ENCODE data around the gene VWA5A. TPM values are rescaled to one million over a fixed set of nuclear protein-coding genes. Genes with fewer than 3 reads are reported as not detected.
"Not testable (repeated sequence)": the region's sequence is repeated elsewhere in the genome, so short reads cannot be mapped to it uniquely, and the experiment has no call there.

VWA5A gene
- total RNA-seq, 1 experiment from 2014 or later, result 3.1 TPM

DNA sequence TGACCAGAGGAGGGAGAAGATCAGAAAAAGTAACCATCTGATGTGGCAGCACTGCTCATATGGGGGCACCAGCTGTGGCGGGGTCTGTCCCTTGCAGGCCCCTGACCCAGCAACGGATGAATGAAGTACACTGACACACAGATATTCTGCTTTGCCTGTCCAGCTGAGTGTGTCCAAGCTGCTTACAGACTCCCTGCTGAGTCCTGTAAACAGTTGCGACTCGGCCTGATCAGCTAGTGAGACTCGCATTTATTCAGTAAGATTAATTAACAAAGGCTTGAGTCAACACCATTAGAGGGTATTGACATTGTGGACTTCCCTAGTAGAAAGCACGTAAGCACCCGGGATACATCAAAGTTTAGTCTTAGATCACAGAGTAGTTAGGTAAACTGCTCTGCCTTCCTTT lies 52.6 kb downstream of the VWA5A start:
- TF ChIP-seq SIN3A (IDR thresholded peaks at IDR 0.05; ENCODE audit: borderline replicate concordance, insufficient read depth, low read depth, low read length) (no peak), CTCF (IDR thresholded peaks at IDR 0.05) (no peak), POLR2AphosphoS5 (IDR thresholded peaks at IDR 0.05; ENCODE audit: low read depth, low read length) (no peak), TCF7L2 (IDR thresholded peaks at IDR 0.05; ENCODE audit: low read depth, low read length) (no peak)
- TF ChIP-seq, protein P1, sequence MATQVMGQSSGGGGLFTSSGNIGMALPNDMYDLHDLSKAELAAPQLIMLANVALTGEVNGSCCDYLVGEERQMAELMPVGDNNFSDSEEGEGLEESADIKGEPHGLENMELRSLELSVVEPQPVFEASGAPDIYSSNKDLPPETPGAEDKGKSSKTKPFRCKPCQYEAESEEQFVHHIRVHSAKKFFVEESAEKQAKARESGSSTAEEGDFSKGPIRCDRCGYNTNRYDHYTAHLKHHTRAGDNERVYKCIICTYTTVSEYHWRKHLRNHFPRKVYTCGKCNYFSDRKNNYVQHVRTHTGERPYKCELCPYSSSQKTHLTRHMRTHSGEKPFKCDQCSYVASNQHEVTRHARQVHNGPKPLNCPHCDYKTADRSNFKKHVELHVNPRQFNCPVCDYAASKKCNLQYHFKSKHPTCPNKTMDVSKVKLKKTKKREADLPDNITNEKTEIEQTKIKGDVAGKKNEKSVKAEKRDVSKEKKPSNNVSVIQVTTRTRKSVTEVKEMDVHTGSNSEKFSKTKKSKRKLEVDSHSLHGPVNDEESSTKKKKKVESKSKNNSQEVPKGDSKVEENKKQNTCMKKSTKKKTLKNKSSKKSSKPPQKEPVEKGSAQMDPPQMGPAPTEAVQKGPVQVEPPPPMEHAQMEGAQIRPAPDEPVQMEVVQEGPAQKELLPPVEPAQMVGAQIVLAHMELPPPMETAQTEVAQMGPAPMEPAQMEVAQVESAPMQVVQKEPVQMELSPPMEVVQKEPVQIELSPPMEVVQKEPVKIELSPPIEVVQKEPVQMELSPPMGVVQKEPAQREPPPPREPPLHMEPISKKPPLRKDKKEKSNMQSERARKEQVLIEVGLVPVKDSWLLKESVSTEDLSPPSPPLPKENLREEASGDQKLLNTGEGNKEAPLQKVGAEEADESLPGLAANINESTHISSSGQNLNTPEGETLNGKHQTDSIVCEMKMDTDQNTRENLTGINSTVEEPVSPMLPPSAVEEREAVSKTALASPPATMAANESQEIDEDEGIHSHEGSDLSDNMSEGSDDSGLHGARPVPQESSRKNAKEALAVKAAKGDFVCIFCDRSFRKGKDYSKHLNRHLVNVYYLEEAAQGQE (IDR thresholded peaks at IDR 0.05; ENCODE audit: insufficient read depth in 1 of 2, low read depth in 2 of 2, low read length in 1 of 2), result no peak
- in situ Hi-C loops (cut with HindIII; ENCODE audit: low pct_unique_long_range_greater_than_20kb, low sequenced_read_pairs), result no loop called here
- intact Hi-C loops (cut with micrococcal nuclease; ENCODE audit: unreplicated experiment), result no loop called here
- no peaks in the 10 kb centered on the region for H3K36me3 ChIP-seq (ENCODE audit: control insufficient read depth, insufficient read depth, low read length)
- ATAC-seq, result no peak
- H3K9me3 ChIP-seq (ENCODE audit: control insufficient read depth, insufficient read depth, low read depth, low read length), result no peaks in the 10 kb centered on the region
- ChIA-PET CTCF (no interaction called here), POLR2A (no interaction called here)
- no TSS peak for BruUV-seq (replicated peaks)
- no peaks in the 10 kb centered on the region for H3K27me3 ChIP-seq (ENCODE audit: control insufficient read depth, insufficient read depth, low read length)
- H3K4me3 ChIP-seq (ENCODE audit: low read depth in 2 of 2, low read length in 2 of 2), result no peak overlapping the region
- no peak for DNase-seq (ENCODE audit: low read depth, low spot score)
- H3K4me1 ChIP-seq (ENCODE audit: control insufficient read depth, insufficient read depth, low read length), result no peaks in the 10 kb centered on the region
- no peak overlapping the region for H3K27ac ChIP-seq (ENCODE audit: low read length)

GRCh38 chr11:124168796-124169195 lies 53.5 kb downstream of the VWA5A start:
- no peak for TF ChIP-seq SIN3A (IDR thresholded peaks at IDR 0.05; ENCODE audit: borderline replicate concordance, insufficient read depth, low read depth, low read length)
- TF ChIP-seq, protein P1 (IDR thresholded peaks at IDR 0.05; ENCODE audit: insufficient read depth in 1 of 2, low read depth in 2 of 2, low read length in 1 of 2), result no peak
- no peak for TF ChIP-seq POLR2AphosphoS5 (IDR thresholded peaks at IDR 0.05; ENCODE audit: low read depth, low read length)
- no peak for TF ChIP-seq CTCF (IDR thresholded peaks at IDR 0.05)
- no peak for TF ChIP-seq TCF7L2 (IDR thresholded peaks at IDR 0.05; ENCODE audit: low read depth, low read length)
- ATAC-seq, result no peak
- Histone ChIP-seq H3K9me3 (ENCODE audit: control insufficient read depth, insufficient read depth, low read depth, low read length) (no peaks in the 10 kb centered on the region), H3K27me3 (ENCODE audit: control insufficient read depth, insufficient read depth, low read length) (no peaks in the 10 kb centered on the region), H3K4me1 (ENCODE audit: control insufficient read depth, insufficient read depth, low read length) (no peaks in the 10 kb centered on the region), H3K4me3 (ENCODE audit: low read depth in 2 of 2, low read length in 2 of 2) (no peak overlapping the region), H3K36me3 (ENCODE audit: control insufficient read depth, insufficient read depth, low read length) (no peaks in the 10 kb centered on the region), H3K27ac (ENCODE audit: low read length) (no peak overlapping the region)
- CTCF ChIA-PET, result no interaction called here
- in situ Hi-C loops (cut with HindIII; ENCODE audit: low pct_unique_long_range_greater_than_20kb, low sequenced_read_pairs), result no loop called here
- no TSS peak for BruUV-seq (replicated peaks)
- intact Hi-C loops (cut with micrococcal nuclease; ENCODE audit: unreplicated experiment), result no loop called here
- DNase-seq (ENCODE audit: low read depth, low spot score), result no peak
- POLR2A ChIA-PET, result no interaction called here

DNA sequence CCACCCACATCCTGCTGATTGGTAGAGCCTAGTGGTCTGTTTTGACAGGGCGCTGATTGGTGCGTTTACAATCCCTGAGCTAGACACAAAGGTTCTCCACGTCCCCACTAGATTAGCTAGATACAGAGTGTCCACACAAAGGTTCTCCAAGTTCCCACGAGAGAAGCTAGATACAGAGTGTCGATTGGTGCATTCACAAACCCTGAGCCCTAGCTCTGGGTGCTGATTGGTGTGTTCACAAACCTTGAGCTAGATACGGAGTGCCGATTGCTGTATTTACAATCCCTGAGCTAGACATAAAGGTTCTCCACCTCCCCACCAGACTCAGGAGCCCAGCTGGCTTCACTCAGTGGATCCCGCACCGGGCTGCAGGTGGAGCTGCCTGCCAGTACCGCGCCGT lies 55.1 kb downstream of the VWA5A start:
- intact Hi-C loops (cut with micrococcal nuclease; ENCODE audit: unreplicated experiment); BruUV-seq (replicated peaks); H3K4me1 ChIP-seq (ENCODE audit: control insufficient read depth, insufficient read depth, low read length); CTCF ChIA-PET; H3K27me3 ChIP-seq (ENCODE audit: control insufficient read depth, insufficient read depth, low read length); POLR2A ChIA-PET; H3K9me3 ChIP-seq (ENCODE audit: control insufficient read depth, insufficient read depth, low read depth, low read length); H3K36me3 ChIP-seq (ENCODE audit: control insufficient read depth, insufficient read depth, low read length); ATAC-seq; DNase-seq (ENCODE audit: low read depth, low spot score); H3K4me3 ChIP-seq (ENCODE audit: low read depth in 2 of 2, low read length in 2 of 2); H3K27ac ChIP-seq (ENCODE audit: low read length); in situ Hi-C loops (cut with HindIII; ENCODE audit: low pct_unique_long_range_greater_than_20kb, low sequenced_read_pairs): not testable (repeated sequence)

Data from Panc1 (cell line).